NCI-H2171 treated with DMSO at 0.1 percent for 48 hours (cell line): ENCODE measurements around the gene UBP1.
"Not testable (repeated sequence)": the region's sequence is repeated elsewhere in the genome, so short reads cannot be mapped to it uniquely, and the experiment has no call there.

Experiments used
- DNase-seq: peaks from one replicate; lab custom pipeline; 2025; lab: John Stamatoyannopoulos, UW

UBP1 gene

GRCh38 chr3:33389908-33390307 lies 50.3 kb downstream of the UBP1 start:
- DNase-seq: no peak

- no peak for DNase-seq
Measured at GRCh38 chr3:33388374-33389100, 51.7 kb downstream of the UBP1 start.

- DNase-seq: no peak
Measured at GRCh38 chr3:33386631-33387030, 53.6 kb downstream of the UBP1 start.

GRCh38 chr3:33385423-33385822 lies 54.8 kb downstream of the UBP1 start:
- no peak for DNase-seq

- DNase-seq: no peak
Measured at GRCh38 chr3:33383951-33384350, 56.3 kb downstream of the UBP1 start.

- DNase-seq: no peak
Measured at GRCh38 chr3:33380653-33381052, 59.6 kb downstream of the UBP1 start.

- DNase-seq: no peak
Measured at GRCh38 chr3:33377931-33378330, 62.3 kb downstream of the UBP1 start.

- DNase-seq: no peak
Measured at GRCh38 chr3:33377489-33377888, 62.7 kb downstream of the UBP1 start.

- DNase-seq: no peak
Measured at GRCh38 chr3:33373082-33373437, 67.1 kb downstream of the UBP1 start.

GRCh38 chr3:33372218-33373081 lies 67.8 kb downstream of the UBP1 start:
- DNase-seq: no peak

- DNase-seq: no peak
Measured at GRCh38 chr3:33364531-33365128, 75.6 kb downstream of the UBP1 start.

GRCh38 chr3:33364060-33364459 lies 76.1 kb downstream of the UBP1 start:
- no peak for DNase-seq

GRCh38 chr3:33363113-33363800 lies 76.9 kb downstream of the UBP1 start:
- DNase-seq: no peak

- no peak for DNase-seq
Measured at GRCh38 chr3:33360136-33360825, 79.9 kb downstream of the UBP1 start.

GRCh38 chr3:33358172-33358781 lies 81.9 kb downstream of the UBP1 start:
- no peak for DNase-seq

- DNase-seq: no peak
Measured at GRCh38 chr3:33355611-33356010, 84.6 kb downstream of the UBP1 start.

GRCh38 chr3:33339758-33340157 lies 100.4 kb downstream of the UBP1 start:
- no peak for DNase-seq

- not testable (repeated sequence) for DNase-seq
Measured at GRCh38 chr3:33338936-33339465, 101.2 kb downstream of the UBP1 start.
